DMS114 treated with DMSO at 0.1 percent for 48 hours (cell line): ENCODE results near the gene TESK1.

ENCODE experiments used
- DNase-seq: peaks from one replicate; lab custom pipeline; 2025; ENCODE audit not compliant: unreplicated experiment; lab: John Stamatoyannopoulos, UW

The TESK1 gene

GRCh38 chr9:35646153-35646532 is 41.1 kb downstream of the TESK1 start:
- DNase-seq: no peak

- peak; percentile 64 for DNase-seq
Measured at GRCh38 chr9:35646533-35647265, 41.6 kb downstream of the TESK1 start.

- no peak for DNase-seq
Measured at GRCh38 chr9:35649431-35650340, 44.6 kb downstream of the TESK1 start.

- DNase-seq: no peak
Measured at GRCh38 chr9:35650341-35651158, 45.5 kb downstream of the TESK1 start, which contains the start of gene SIT1. Gene SIT1, minus strand, starts transcription at chr9:35650931. Its CDS starts 78 bp downstream, at chr9:35650853.

GRCh38 chr9:35651956-35652828 is 47.1 kb downstream of the TESK1 start:
- no peak for DNase-seq

GRCh38 chr9:35652829-35653209 is 47.8 kb downstream of the TESK1 start:
- DNase-seq: no peak

GRCh38 chr9:35653611-35654010 is 48.5 kb downstream of the TESK1 start:
- DNase-seq: no peak

GRCh38 chr9:35656348-35656747 is 51.3 kb downstream of the TESK1 start:
- DNase-seq: no peak

- no peak for DNase-seq
Measured at GRCh38 chr9:35656831-35657545, 51.9 kb downstream of the TESK1 start.

- DNase-seq: peak; percentile 92
Measured at GRCh38 chr9:35657546-35658136, 52.6 kb downstream of the TESK1 start, which contains the start of gene RMRP. Gene RMRP, minus strand, starts transcription at chr9:35658019.

- peak; percentile 77 for DNase-seq
Measured at GRCh38 chr9:35658137-35658967, 53.3 kb downstream of the TESK1 start, which contains the start of gene CCDC107. Gene CCDC107, plus strand, starts transcription at chr9:35658292. Its CDS starts 88 bp downstream, at chr9:35658380.

GRCh38 chr9:35658968-35659220 is 53.8 kb downstream of the TESK1 start:
- peak; percentile 24 for DNase-seq

- DNase-seq: no peak
Measured at GRCh38 chr9:35659340-35659739, 54.3 kb downstream of the TESK1 start.
